GM18526 (cell line): ENCODE data around the gene MTCL3.

Experiments used
- POLR2A ChIP-seq: IDR thresholded peaks from 3 replicates; pipeline ENCODE4 v1.6.1; 2011; ENCODE audit not compliant: insufficient read length; ENCODE audit errors: extremely low read depth

MTCL3 gene

DNA sequence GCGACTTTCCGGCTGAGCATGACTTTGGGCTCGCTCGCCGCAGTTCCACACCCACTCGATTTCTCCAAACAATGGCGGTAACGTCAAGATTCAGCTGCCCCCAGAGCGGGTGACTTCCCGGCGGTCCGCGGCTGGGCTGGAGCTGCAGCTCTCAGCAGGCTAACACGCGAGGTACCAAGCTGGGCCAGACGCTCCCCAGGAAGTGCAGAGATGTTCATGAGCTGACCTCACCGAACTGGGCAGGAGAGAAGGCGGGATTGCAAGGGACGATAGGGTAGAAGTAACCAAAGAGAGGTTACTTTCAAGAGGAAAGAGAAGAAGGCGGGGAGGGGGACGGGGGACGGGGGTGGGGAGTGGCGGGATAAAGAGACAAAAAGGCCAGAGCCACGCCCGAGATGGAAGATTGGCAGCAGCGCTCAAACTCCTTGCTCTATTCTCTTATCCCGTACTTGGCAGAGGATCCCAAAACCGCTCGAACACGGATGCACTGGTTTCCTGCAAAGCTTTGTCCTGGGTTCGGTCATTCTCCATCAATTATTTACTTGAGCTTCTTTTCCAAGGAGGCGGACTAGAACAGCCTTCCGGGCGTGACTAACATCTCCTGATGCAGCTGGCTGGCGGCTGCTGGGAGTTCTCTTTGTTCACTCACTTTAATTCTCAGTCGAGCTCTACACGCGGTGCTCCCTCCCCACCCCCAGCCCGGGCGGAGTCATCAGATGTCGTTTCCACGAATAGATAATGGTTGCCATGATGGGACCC is at the start of gene MTCL3:
Gene MTCL3 (minus strand): TSS at position 626 of the 759 bp plus-strand sequence.
- no peak for TF ChIP-seq POLR2A

GRCh38 chr6:127567476-127567875 is 48.3 kb upstream of the MTCL3 start:
- TF ChIP-seq POLR2A = no peak

- no peak for TF ChIP-seq POLR2A
Observed at GRCh38 chr6:127566651-127567050, 47.5 kb upstream of the MTCL3 start.

DNA sequence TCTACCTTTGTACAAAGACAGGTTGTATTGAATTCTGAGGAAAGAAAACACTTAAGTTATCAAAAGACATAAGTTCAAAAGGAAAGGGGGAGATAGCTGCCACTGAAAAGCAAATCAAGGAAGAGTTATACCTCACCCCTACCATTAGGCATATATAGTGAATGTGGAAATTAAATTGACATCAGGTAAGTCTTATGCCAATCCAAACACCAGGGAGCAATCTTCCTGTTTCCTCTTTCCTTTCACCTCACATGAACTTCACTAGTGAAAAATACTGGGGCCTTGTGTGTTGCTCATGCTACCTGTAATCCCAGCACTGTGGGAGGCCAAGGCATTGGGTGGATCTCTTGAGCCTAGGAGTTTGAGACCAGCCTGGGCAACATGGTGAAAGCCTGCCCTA is 47.0 kb upstream of the MTCL3 start:
- no peak for TF ChIP-seq POLR2A

DNA sequence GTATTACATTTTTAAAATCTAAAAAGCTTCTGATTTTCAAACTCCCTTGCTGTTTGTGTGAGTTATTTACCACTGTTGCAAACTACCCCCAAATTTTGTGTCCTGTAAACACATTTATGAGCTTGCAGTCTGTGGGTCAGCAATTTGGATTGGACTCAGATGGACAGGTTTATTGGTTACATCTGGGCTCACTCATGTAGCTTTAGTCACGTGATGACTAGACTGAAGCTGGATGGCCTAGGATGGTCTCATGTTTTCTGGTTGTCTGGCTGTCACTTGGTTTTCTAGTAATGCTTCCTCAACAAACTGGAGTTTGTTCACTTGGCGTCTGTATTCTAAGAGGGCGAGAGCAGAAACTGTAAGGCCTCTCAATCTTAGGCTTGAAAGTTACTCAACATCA is 45.6 kb upstream of the MTCL3 start:
- TF ChIP-seq POLR2A = no peak

DNA sequence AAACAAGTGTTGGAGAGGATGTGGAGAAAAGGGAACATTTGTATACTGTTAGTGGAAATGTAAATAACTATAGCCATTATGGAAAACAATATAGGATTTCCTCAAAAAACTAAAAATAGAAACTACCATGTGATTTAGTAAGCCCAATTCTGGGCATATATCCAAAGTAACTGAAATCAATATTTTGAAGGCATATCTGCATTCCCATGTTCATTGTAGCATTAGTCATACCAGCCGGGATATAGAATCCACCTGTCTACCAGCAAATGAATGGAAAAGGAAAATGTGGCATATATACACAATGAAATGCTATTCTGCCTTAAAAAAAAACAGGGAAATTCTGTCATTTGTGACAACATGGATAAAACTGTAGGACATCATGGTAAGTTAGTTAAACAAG is 42.5 kb upstream of the MTCL3 start:
- TF ChIP-seq POLR2A = no peak

- TF ChIP-seq POLR2A = no peak
Observed at GRCh38 chr6:127554435-127555006, 35.4 kb upstream of the MTCL3 start.

GRCh38 chr6:127550403-127550802 is 31.3 kb upstream of the MTCL3 start:
- TF ChIP-seq POLR2A = no peak

GRCh38 chr6:127547904-127548649 is 28.9 kb upstream of the MTCL3 start:
- TF ChIP-seq POLR2A = no peak

- no peak for TF ChIP-seq POLR2A
Observed at GRCh38 chr6:127547215-127547614, 28.1 kb upstream of the MTCL3 start.

DNA sequence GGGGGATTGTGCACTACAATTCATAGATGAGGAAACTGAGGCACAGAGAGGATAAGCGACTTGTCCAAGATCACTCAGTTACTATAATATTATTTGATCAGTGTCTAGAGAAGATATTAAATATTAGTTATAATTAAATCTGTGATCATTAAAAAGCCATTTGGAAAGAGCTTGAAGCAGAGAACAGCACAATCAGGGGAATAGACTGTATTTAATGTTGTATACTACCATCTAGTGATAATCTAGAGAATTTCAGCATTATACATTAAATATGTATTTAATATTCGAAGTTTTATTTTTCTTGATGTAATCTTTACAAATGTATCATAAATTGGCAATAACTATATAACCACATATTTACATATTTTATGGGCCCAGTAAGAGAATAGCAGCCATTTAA is 20.1 kb upstream of the MTCL3 start:
- no peak for TF ChIP-seq POLR2A

GRCh38 chr6:127538750-127539264 is 19.7 kb upstream of the MTCL3 start:
- TF ChIP-seq POLR2A = no peak

DNA sequence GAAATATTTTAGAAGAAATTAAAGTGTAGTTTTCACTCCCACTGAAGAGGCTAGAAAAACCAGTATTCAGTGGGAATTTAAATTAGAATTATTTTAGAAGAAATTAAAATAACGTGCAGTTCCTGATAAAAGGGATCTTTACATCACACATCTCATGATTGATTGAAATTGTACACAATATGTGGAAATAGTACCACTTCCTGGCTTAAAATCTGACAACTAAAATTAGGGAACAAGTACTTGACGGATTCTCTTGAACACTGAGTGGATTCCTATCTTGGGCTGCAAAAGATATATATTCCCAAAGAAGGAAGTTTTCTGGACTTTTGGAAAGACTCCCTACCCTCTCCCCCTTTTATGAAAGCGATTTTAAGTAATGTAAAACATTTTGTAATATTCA is 14.6 kb upstream of the MTCL3 start:
- TF ChIP-seq POLR2A = no peak

DNA sequence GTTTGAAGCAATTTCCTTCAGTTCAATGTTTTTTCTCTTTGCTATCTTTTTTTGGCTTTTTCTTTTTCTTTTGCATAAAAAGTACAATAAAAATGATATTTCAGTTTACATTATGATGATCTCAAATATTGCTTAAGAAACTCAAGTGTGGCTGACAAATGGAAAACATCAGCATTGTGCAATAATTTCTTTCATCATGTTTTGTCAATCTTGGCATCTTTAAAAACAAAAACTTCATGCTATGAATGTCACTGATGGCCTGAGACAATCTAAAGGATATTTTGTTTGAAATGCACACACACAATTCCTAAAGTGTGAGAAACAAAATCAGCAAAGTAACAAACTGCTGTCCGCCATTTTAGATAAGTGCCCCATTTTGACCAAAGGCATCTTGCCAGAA is 13.9 kb upstream of the MTCL3 start:
- TF ChIP-seq POLR2A = no peak

DNA sequence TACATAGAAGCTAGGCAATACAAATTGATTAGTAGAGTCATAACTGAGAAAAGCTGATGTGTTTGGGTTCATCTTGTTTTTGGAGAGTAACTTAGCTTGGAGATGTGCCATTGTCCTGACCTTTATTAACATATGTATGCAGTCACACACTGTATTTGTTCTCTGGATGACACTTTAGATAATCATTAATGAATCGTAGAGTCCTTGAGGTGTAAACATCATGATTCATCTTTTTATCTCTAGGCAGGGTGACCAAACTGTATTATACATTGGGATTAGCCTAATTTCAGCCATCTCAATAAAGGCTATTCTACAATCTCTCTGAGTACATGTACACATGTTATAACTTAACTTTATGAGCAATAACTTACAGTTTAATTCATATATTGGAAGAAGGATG is 3.6 kb upstream of the MTCL3 start:
- TF ChIP-seq POLR2A = no peak

GRCh38 chr6:127520066-127520465 is 931 bp upstream of the MTCL3 start:
- TF ChIP-seq POLR2A = no peak
